Activated CD4-positive, alpha-beta memory T cell treated with anti-CD3 and anti-CD28 coated beads for 36 hours (primary cell): ENCODE measurements around the gene TRAPPC3L. TPM values are rescaled to one million over a fixed set of nuclear protein-coding genes. Genes with fewer than 3 reads are reported as not detected.
"Not testable (repeated sequence)": the region's sequence is repeated elsewhere in the genome, so short reads cannot be mapped to it uniquely, and the experiment has no call there.

Experiments used
- CTCF ChIA-PET: fragments of 350-600 bp; sonication (Branson Sonifier 250); formaldehyde crosslinking; loops from one replicate; lab custom pipeline; 2021; ENCODE audit warnings: antibody characterized with exemption, inconsistent platforms; lab: Charles Lee
- POLR2A ChIA-PET: fragments of 350-600 bp; sonication (Branson Sonifier 250); formaldehyde crosslinking; loops from one replicate; lab custom pipeline; 2021; ENCODE audit warnings: antibody characterized with exemption; lab: Charles Lee
- DNase-seq: peaks from one replicate; pipeline ENCODE4 v3.0.0-alpha.2; 2020
- H3K27ac Mint-ChIP-seq: one replicate; pipeline ENCODE4 v1.8.0; 2021; ENCODE audit warnings: mixed read lengths
- H3K27me3 Mint-ChIP-seq: one replicate; pipeline ENCODE4 v1.8.0; 2021; ENCODE audit warnings: mixed read lengths
- H3K36me3 Mint-ChIP-seq: one replicate; pipeline ENCODE4 v1.8.0; 2021; ENCODE audit warnings: mixed read lengths
- H3K4me1 Mint-ChIP-seq: one replicate; pipeline ENCODE4 v1.8.0; 2021; ENCODE audit warnings: low read depth, mixed read lengths
- H3K4me3 Mint-ChIP-seq: one replicate; pipeline ENCODE4 v1.8.0; 2021; ENCODE audit warnings: mild to moderate bottlenecking, mixed read lengths
- H3K9me3 Mint-ChIP-seq: one replicate; pipeline ENCODE4 v1.8.0; 2021; ENCODE audit warnings: mixed read lengths
- intact Hi-C: fragments of 100-400 bp; cut with micrococcal nuclease; formaldehyde crosslinking; loops from one replicate; pipeline ENCODE4 v1.15.1; 2023
- total RNA-seq, 2 experiments: library from RNA; stranded (reverse); gene quantifications; one replicate each; pipeline ENCODE4 v1.2.3, GENCODE V29; 2021

Gene TRAPPC3L
- total RNA-seq, 2 experiments from 2014 or later = not detected

GRCh38 chr6:116512734-116513133 is 32.8 kb downstream of the TRAPPC3L start:
- POLR2A ChIA-PET = no interaction called here
- Mint-ChIP-seq H3K36me3 (no peaks in the 10 kb centered on the region), H3K27me3 (peaks cover 2% of the 10 kb centered on the region), H3K9me3 (peaks cover 11% of the 10 kb centered on the region), H3K27ac (no peak overlapping the region), H3K4me3 (no peak overlapping the region), H3K4me1 (no peaks in the 10 kb centered on the region)
- CTCF ChIA-PET = no interaction called here
- intact Hi-C loops = no loop called here
- no peak for DNase-seq

GRCh38 chr6:116512111-116512559 is 33.3 kb downstream of the TRAPPC3L start:
- H3K27me3 Mint-ChIP-seq = peaks cover 2% of the 10 kb centered on the region
- H3K9me3 Mint-ChIP-seq = peaks cover 11% of the 10 kb centered on the region
- POLR2A ChIA-PET = no interaction called here
- no peak overlapping the region for H3K27ac Mint-ChIP-seq
- H3K36me3 Mint-ChIP-seq = no peaks in the 10 kb centered on the region
- DNase-seq = no peak
- CTCF ChIA-PET = interaction anchor here (1.9 kb wide), 1 partner anchor 224 kb away, joined by 8 read pairs; no protein-coding TSS in a partner anchor
- no peaks in the 10 kb centered on the region for H3K4me1 Mint-ChIP-seq
- no peak overlapping the region for H3K4me3 Mint-ChIP-seq
- intact Hi-C loops = no loop called here

DNA sequence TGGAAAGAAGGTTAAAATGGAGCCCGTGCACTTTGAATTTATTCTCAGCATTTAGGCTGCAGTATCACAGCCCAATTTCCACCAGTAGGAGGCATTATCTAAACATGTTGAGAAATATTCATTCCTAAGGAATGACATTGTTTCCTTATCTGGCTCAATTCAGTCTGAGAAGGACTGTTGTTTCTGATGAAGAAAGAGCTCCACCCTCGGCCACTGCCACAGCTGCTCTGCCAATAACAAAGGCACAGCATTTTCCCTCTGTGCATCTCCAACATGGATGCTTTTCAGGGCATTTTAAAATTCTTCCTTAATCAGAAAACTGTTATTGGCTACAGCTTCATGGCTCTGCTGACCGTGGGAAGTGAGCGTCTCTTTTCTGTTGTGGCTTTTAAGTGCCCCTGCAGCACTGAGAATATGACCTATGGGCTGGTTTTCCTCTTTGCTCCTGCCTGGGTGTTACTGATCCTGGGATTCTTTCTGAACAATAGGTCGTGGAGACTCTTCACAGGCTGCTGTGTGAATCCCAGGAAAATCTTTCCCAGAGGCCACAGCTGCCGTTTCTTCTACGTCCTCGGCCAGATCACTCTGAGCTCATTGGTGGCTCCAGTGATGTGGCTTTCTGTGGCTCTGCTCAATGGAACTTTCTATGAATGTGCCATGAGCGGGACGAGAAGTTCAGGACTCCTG is 33.9 kb downstream of the TRAPPC3L start, which contains the start of gene CALHM5:
Gene CALHM5, plus strand, starts transcription at position 216 of the 687 bp plus-strand sequence. Its CDS starts 58 bp downstream, at position 274.
- Mint-ChIP-seq H3K4me1 (no peaks in the 10 kb centered on the region), H3K4me3 (no peak within 1 kb of the TSS), H3K27ac (no peak within 1 kb of the TSS), H3K9me3 (peaks cover 11% of the 10 kb centered on the region), H3K36me3 (no peaks in the 10 kb centered on the region), H3K27me3 (peaks cover 2% of the 10 kb centered on the region)
- POLR2A ChIA-PET = no interaction called here
- no peak for DNase-seq
- CTCF ChIA-PET = interaction anchor here (1.9 kb wide), 1 partner anchor 224 kb away, joined by 8 read pairs; no protein-coding TSS in a partner anchor
- intact Hi-C loops = no loop called here

DNA sequence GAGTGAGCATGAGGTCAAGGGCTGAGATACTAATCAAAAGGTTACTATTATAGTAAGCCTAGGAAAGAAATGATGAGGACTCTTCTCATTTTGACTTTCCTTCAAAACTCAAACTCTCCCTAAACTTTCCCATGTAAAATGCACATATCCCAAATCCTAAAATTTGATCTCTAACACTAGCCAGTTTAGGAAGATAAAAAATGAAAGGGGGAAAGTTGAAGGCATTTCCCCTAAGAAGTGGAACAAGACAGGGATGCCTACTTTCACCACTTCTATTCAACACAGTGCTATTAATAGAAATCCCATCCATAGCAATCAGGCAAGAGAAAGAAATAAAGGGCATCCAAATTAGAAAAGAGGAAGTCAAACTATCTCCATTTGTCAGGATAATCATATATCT is 37.0 kb downstream of the TRAPPC3L start:
- POLR2A ChIA-PET = interaction anchor here (0.7 kb wide), 1 partner anchor 63 kb away, joined by 3 read pairs; no protein-coding TSS in a partner anchor
- H3K36me3 Mint-ChIP-seq = no peaks in the 10 kb centered on the region
- no peak overlapping the region for H3K4me3 Mint-ChIP-seq
- intact Hi-C loops = no loop called here
- peaks cover 11% of the 10 kb centered on the region for H3K9me3 Mint-ChIP-seq
- no peak overlapping the region for H3K27ac Mint-ChIP-seq
- no peak for DNase-seq
- CTCF ChIA-PET = no interaction called here
- peaks cover 11% of the 10 kb centered on the region for H3K27me3 Mint-ChIP-seq
- H3K4me1 Mint-ChIP-seq = no peaks in the 10 kb centered on the region

DNA sequence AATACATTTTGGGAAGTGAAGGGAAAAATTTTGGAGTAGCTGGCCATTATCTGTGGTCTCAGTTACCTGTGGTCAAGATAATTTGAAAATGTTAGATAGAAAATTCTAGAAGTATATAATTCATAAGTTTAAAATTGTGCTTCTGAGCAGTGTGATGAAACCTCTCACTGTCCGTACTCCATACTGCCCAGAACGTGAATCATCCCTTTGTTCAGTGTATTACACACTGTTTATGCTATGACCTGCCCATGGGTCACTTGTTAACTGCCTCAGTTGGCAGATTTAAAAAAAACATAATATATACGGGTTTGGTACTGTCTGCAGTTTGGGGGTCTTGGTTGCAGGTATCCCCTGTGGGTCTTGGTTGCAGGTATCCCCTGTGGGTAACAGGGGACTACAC is 38.2 kb downstream of the TRAPPC3L start:
- peaks cover 22% of the 10 kb centered on the region for H3K27me3 Mint-ChIP-seq
- no peak overlapping the region for H3K4me3 Mint-ChIP-seq
- H3K27ac Mint-ChIP-seq = no peak overlapping the region
- no peak for DNase-seq
- no peaks in the 10 kb centered on the region for H3K36me3 Mint-ChIP-seq
- peaks cover 11% of the 10 kb centered on the region for H3K9me3 Mint-ChIP-seq
- ChIA-PET POLR2A (no interaction called here), CTCF (interaction anchor here (0.5 kb wide), 1 partner anchor 31 kb away, joined by 4 read pairs; no protein-coding TSS in a partner anchor)
- intact Hi-C loops = no loop called here
- H3K4me1 Mint-ChIP-seq = no peaks in the 10 kb centered on the region

DNA sequence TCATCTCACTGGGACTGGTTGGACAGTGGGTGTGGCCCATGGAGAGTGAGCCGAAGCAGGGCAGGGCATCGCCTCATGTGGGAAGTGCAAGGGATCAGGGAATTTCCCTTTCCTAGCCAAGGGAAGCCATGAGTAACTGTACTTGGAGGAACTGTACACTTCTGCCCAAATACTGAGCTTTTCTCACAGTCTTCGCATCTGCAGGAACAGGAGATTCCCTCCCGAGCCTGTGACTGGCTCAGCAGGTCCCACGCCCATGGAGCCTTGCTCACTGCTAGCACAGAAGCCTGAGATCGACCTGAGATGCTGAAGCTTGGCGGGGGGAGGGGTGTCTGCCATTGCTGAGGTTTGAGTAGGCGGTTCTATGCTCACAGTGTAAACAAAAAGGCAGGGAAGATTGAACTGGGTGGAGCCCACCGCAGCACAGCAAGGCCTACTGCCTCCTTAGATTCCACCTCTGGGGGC is 44.5 kb downstream of the TRAPPC3L start:
- H3K4me3 Mint-ChIP-seq = no peak overlapping the region
- peaks cover 2% of the 10 kb centered on the region for H3K4me1 Mint-ChIP-seq
- intact Hi-C loops = no loop called here
- ChIA-PET CTCF (interaction anchor here (1.1 kb wide), 1 partner anchor 14 kb away, joined by 3 read pairs; no protein-coding TSS in a partner anchor), POLR2A (no interaction called here)
- H3K36me3 Mint-ChIP-seq = no peaks in the 10 kb centered on the region
- peaks cover 36% of the 10 kb centered on the region for H3K27me3 Mint-ChIP-seq
- H3K27ac Mint-ChIP-seq = no peak overlapping the region
- no peaks in the 10 kb centered on the region for H3K9me3 Mint-ChIP-seq
- no peak for DNase-seq

- Mint-ChIP-seq H3K27me3 (peaks cover 20% of the 10 kb centered on the region), H3K9me3 (no peaks in the 10 kb centered on the region), H3K36me3 (no peaks in the 10 kb centered on the region), H3K27ac (no peak overlapping the region), H3K4me3 (no peak overlapping the region), H3K4me1 (peaks cover 2% of the 10 kb centered on the region)
- intact Hi-C loops = no loop called here
- CTCF ChIA-PET = interaction anchor here (0.6 to 3.1 kb wide), 3 partner anchors 37 to 229 kb away, joined by 3 to 11 read pairs (median 6); no protein-coding TSS in a partner anchor
- POLR2A ChIA-PET = no interaction called here
- no peak for DNase-seq
Observed at GRCh38 chr6:116497113-116497676, 48.3 kb downstream of the TRAPPC3L start.

- intact Hi-C loops, CTCF ChIA-PET, DNase-seq, H3K4me3 Mint-ChIP-seq, H3K4me1 Mint-ChIP-seq, POLR2A ChIA-PET, H3K9me3 Mint-ChIP-seq, H3K27ac Mint-ChIP-seq, H3K36me3 Mint-ChIP-seq: not testable (repeated sequence)
- H3K27me3 Mint-ChIP-seq = peaks cover 15% of the 10 kb centered on the region
Observed at GRCh38 chr6:116495161-116495560, 50.3 kb downstream of the TRAPPC3L start.

- Mint-ChIP-seq H3K4me3 (no peak overlapping the region), H3K36me3 (no peaks in the 10 kb centered on the region), H3K4me1 (no peaks in the 10 kb centered on the region), H3K27ac (no peak overlapping the region), H3K9me3 (no peaks in the 10 kb centered on the region), H3K27me3 (peaks cover 16% of the 10 kb centered on the region)
- intact Hi-C loops = no loop called here
- no peak for DNase-seq
- ChIA-PET POLR2A (no interaction called here), CTCF (no interaction called here)
Observed at GRCh38 chr6:116492331-116493067, 53.0 kb downstream of the TRAPPC3L start.

DNA sequence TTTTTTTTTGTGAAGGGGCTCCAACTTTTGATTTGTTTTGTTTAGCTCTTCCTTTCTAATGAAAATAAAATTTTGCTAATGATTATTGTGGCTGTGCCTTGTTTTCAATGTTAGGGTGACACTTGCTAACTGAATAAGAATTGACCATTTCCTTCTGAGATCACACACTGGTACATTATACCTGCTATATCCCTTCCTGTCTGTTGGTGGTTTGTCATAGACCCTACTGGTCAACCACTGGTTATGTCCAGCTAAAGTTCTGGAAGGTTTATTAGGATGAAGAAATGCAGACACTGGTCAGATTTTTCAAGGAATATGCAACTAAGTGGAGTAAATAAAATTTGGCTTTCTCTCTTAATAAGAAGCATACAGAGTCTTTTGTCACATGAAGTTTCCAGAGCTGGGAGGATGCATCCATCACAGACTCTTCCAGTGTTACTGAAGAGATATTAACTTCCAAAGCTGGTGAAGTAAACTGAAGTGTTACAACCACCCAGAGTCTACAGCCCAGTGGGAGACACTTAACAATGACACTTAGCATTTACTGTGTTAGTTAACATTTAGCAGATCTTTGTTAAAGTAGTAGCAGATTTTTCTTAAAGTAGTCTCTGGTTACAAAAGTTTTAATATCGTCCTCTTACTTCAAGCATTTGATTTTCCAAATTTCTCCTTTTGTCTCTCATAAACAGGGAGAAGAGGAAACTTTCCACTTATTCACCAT is 53.7 kb downstream of the TRAPPC3L start:
- no peak overlapping the region for H3K4me3 Mint-ChIP-seq
- no peak overlapping the region for H3K27ac Mint-ChIP-seq
- peaks cover 18% of the 10 kb centered on the region for H3K27me3 Mint-ChIP-seq
- intact Hi-C loops = no loop called here
- H3K36me3 Mint-ChIP-seq = no peaks in the 10 kb centered on the region
- H3K9me3 Mint-ChIP-seq = no peaks in the 10 kb centered on the region
- H3K4me1 Mint-ChIP-seq = no peaks in the 10 kb centered on the region
- ChIA-PET POLR2A (no interaction called here), CTCF (no interaction called here)
- no peak for DNase-seq

- no peaks in the 10 kb centered on the region for H3K36me3 Mint-ChIP-seq
- H3K27ac Mint-ChIP-seq = no peak overlapping the region
- H3K4me1 Mint-ChIP-seq = no peaks in the 10 kb centered on the region
- no peak overlapping the region for H3K4me3 Mint-ChIP-seq
- H3K9me3 Mint-ChIP-seq = no peaks in the 10 kb centered on the region
- ChIA-PET POLR2A (no interaction called here), CTCF (no interaction called here)
- H3K27me3 Mint-ChIP-seq = peaks cover 27% of the 10 kb centered on the region
- DNase-seq = no peak
- intact Hi-C loops = no loop called here
Observed at GRCh38 chr6:116485559-116486184, 59.8 kb downstream of the TRAPPC3L start.
